Endothelial cell of umbilical vein (primary cell): Measurements from ENCODE around the gene CD84. TPM values are rescaled to one million over a fixed set of nuclear protein-coding genes. Genes with fewer than 3 reads are reported as not detected.

Experiments used
- BruUV-seq: library from RNA; stranded (reverse); fragments of 400-500 nt; replicated peaks from 2 replicates; lab custom pipeline; 2021; lab: Mats Ljungman, UMichigan
- CTCF ChIA-PET: fragments of 300-600, 350-600 bp; sonication (Branson Sonifier 250); formaldehyde crosslinking; loops from one replicate; lab custom pipeline; 2021; ENCODE audit warnings: antibody characterized with exemption, inconsistent platforms; lab: Charles Lee
- POLR2A ChIA-PET: fragments of 300-600, 350-600 bp; sonication (Branson Sonifier 250); formaldehyde crosslinking; loops from one replicate; lab custom pipeline; 2021; ENCODE audit warnings: antibody characterized with exemption, inconsistent platforms; lab: Charles Lee
- DNase-seq: peaks from one replicate; pipeline ENCODE4 v3.0.0-alpha.2; 2011; ENCODE audit warnings: low read depth, low spot score
- FAIRE-seq: peaks from 2 replicates; lab custom pipeline; 2011; peaks lifted over from hg19 to GRCh38; lab: Jason Lieb, UNC
- H2AFZ ChIP-seq: 2 replicates; pipeline ENCODE4 v1.6.0; 2012; ENCODE audit warnings: low read depth, low read length, control low read depth, inconsistent platforms
- H3K27ac ChIP-seq: 2 replicates; pipeline ENCODE4 v1.5.1; 2011; ENCODE audit warnings: low read depth, mild to moderate bottlenecking, control low read depth, low read length, moderate library complexity; ENCODE audit not compliant: insufficient read depth
- H3K27me3 ChIP-seq, 2 experiments: 2 replicates each; pipeline versions ENCODE4 v1.6.0 to v1.6.1; 2011; ENCODE audit warnings: low read length in 2 of 2, mixed read lengths in 1 of 2; ENCODE audit not compliant: control insufficient read depth in 2 of 2, insufficient read depth in 2 of 2
- H3K36me3 ChIP-seq, 2 experiments: 2 replicates in 1 of 2; 3 replicates in 1 of 2; pipeline ENCODE4 v1.5.1; 2011; ENCODE audit warnings: low read length in 2 of 2, mild to moderate bottlenecking in 1 of 2, moderate library complexity in 1 of 2; ENCODE audit not compliant: control insufficient read depth in 2 of 2, insufficient read depth in 2 of 2; ENCODE audit errors: extremely low read depth in 1 of 2
- H3K4me1 ChIP-seq: 3 replicates; pipeline ENCODE4 v1.5.1; 2011; ENCODE audit warnings: mild to moderate bottlenecking, low read length; ENCODE audit not compliant: control insufficient read depth, insufficient read depth; ENCODE audit errors: extremely low read depth
- H3K4me2 ChIP-seq: 2 replicates; pipeline ENCODE4 v1.6.1; 2011; ENCODE audit warnings: low read length, control low read depth, mixed read lengths; ENCODE audit not compliant: insufficient read depth
- H3K4me3 ChIP-seq, 3 experiments: fragments of 200-600 bp in 1 of 3; sonication (generic), shearing (Covaris generic) in 1 of 3; replicated peaks in 1 of 3; 2 replicates each; pipeline ENCODE4 v1.5.1; 2011 to 2016; ENCODE audit warnings: control low read depth in 3 of 3, low read length in 3 of 3, mild to moderate bottlenecking in 2 of 3, inconsistent platforms in 1 of 3, low read depth in 1 of 3, moderate library complexity in 1 of 3; ENCODE audit not compliant: insufficient read depth in 1 of 3
- H3K79me2 ChIP-seq: 2 replicates; pipeline ENCODE4 v1.6.0; 2012; ENCODE audit warnings: low read length, inconsistent platforms; ENCODE audit not compliant: control insufficient read depth, insufficient read depth
- H3K9ac ChIP-seq: replicated peaks from 2 replicates; pipeline ENCODE3; 2011; ENCODE audit warnings: low read length, control low read depth; ENCODE audit not compliant: insufficient read depth; ENCODE audit errors: extremely low read depth
- H3K9me1 ChIP-seq: replicated peaks from 3 replicates; pipeline ENCODE4 v1.6.0; 2011; ENCODE audit warnings: mild to moderate bottlenecking, low read length; ENCODE audit not compliant: control insufficient read depth, insufficient read depth; ENCODE audit errors: extremely low read depth
- H3K9me3 ChIP-seq: replicated peaks from 2 replicates; pipeline ENCODE4 v1.5.1; 2012; ENCODE audit warnings: low read length, inconsistent platforms; ENCODE audit not compliant: control insufficient read depth, insufficient read depth
- H4K20me1 ChIP-seq: replicated peaks from 2 replicates; pipeline ENCODE3; 2011; ENCODE audit warnings: mild to moderate bottlenecking, low read length; ENCODE audit not compliant: control insufficient read depth, insufficient read depth; ENCODE audit errors: extremely low read depth
- EZH2 ChIP-seq: IDR thresholded peaks from 2 replicates; pipeline ENCODE4 v1.6.1; 2012; ENCODE audit warnings: borderline replicate concordance, low read depth, mild to moderate bottlenecking, moderate library complexity, low read length, inconsistent platforms; ENCODE audit not compliant: severe bottlenecking
- FOS ChIP-seq: IDR thresholded peaks from 2 replicates; pipeline ENCODE4 v1.6.1; 2011; ENCODE audit warnings: mild to moderate bottlenecking, low read length, moderate library complexity, borderline replicate concordance; ENCODE audit not compliant: insufficient read depth
- GATA2 ChIP-seq: IDR thresholded peaks from 2 replicates; pipeline ENCODE4 v1.7.0; 2011; ENCODE audit warnings: low read depth, mild to moderate bottlenecking, moderate library complexity, mixed read lengths, low read length; ENCODE audit not compliant: insufficient read length, insufficient read depth
- JUN ChIP-seq: IDR thresholded peaks from 2 replicates; pipeline ENCODE4 v1.6.1; 2011; ENCODE audit warnings: borderline replicate concordance, low read depth; ENCODE audit not compliant: insufficient read length, insufficient read depth
- MYC ChIP-seq: IDR thresholded peaks from one replicate; pipeline ENCODE4 v1.6.1; 2011; ENCODE audit warnings: mild to moderate bottlenecking, low read depth, low read length
- POLR2A ChIP-seq: IDR thresholded peaks from 2 replicates; pipeline ENCODE4 v1.6.1; 2012; ENCODE audit warnings: low read depth, mild to moderate bottlenecking, control low read depth, low read length
- POLR2AphosphoS5 ChIP-seq: IDR thresholded peaks from 2 replicates; pipeline ENCODE4 v1.6.1; 2012; ENCODE audit warnings: low read depth, mild to moderate bottlenecking, control low read depth, low read length, moderate library complexity; ENCODE audit not compliant: insufficient read depth
- dilution Hi-C: fragments of 300-500 bp; cut with MboI; formaldehyde crosslinking; loops from one replicate; pipeline ENCODE4 v1.15.0; 2019; ENCODE audit warnings: low sequenced_read_pairs; ENCODE audit not compliant: extremely low pct_ligation_motif_present
- intact Hi-C: fragments of 100-400 bp; cut with micrococcal nuclease; formaldehyde crosslinking; loops from one replicate; pipeline ENCODE4 v1.10.0; 2022
- polyA plus RNA-seq, 4 experiments: library from polyadenylated mRNA; depleted of rRNA in 3 of 4; stranded (reverse) in 3 of 4; unstranded in 1 of 4; fragments of >200 nt; gene quantifications; 2 replicates each; pipeline versions ENCODE4 v1.2.1 to v1.2.3, GENCODE V29; 2011 to 2012; ENCODE audit warnings: missing spikeins in 1 of 4
- total RNA-seq: library from RNA; stranded (reverse); gene quantifications from 2 replicates; pipeline ENCODE4 v1.2.3, GENCODE V29; 2021
- TF ChIP-seq, protein P1 (sequence below): IDR thresholded peaks from 2 replicates; pipeline ENCODE4 v1.6.1; 2011; ENCODE audit not compliant: insufficient read depth, insufficient read length
- TF ChIP-seq, protein P2 (sequence below), 2 donors: IDR thresholded peaks; 1 replicate in 1 of 2; 2 replicates in 1 of 2; pipeline ENCODE4 v1.5.1; 2011; ENCODE audit warnings: low read length in 2 of 2, mild to moderate bottlenecking in 2 of 2, moderate library complexity in 2 of 2, control low read depth in 1 of 2, inconsistent platforms in 1 of 2, low read depth in 1 of 2; ENCODE audit not compliant: insufficient read depth in 1 of 2; ENCODE audit errors: extremely low read depth in 1 of 2

CD84 gene
- total and polyA plus RNA-seq, 2 donors (not counting 3 experiments of a cell fraction or from before 2014, with no cell fraction given), result not detected

DNA sequence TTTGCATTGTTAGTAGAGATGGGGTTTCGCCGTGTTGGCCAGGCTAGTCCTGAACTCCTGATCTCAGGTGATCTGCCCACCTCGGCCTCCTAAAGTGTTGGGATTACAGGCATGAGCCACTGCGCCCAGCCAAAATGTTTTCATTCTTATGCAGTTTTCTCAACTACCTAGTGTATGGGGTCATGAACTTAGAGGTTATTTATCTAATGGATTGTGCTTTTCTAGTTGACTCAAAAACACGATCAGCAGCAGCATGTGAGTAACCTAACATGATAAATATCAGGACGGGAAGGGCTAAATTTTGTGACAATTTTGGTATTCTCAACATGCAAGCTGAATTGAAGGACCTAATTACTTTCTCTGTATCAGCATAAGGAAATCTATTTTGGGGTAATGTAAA is 9.2 kb upstream of the CD84 start:
- no peaks in the 10 kb centered on the region for H3K9me3 ChIP-seq
- dilution Hi-C loops, result no loop called here
- no peaks in the 10 kb centered on the region for H4K20me1 ChIP-seq
- ChIA-PET POLR2A (no interaction called here), CTCF (no interaction called here)
- no peaks in the 10 kb centered on the region for H3K9me1 ChIP-seq
- no peak overlapping the region for H3K27ac ChIP-seq
- TF ChIP-seq EZH2, result no peak
- no peak for TF ChIP-seq FOS
- TF ChIP-seq MYC, result no peak
- TF ChIP-seq POLR2AphosphoS5, result no peak
- TF ChIP-seq JUN, result no peak
- no peak for TF ChIP-seq GATA2
- TF ChIP-seq, protein P1, sequence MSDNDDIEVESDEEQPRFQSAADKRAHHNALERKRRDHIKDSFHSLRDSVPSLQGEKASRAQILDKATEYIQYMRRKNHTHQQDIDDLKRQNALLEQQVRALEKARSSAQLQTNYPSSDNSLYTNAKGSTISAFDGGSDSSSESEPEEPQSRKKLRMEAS, result no peak
- TF ChIP-seq, protein P2, sequence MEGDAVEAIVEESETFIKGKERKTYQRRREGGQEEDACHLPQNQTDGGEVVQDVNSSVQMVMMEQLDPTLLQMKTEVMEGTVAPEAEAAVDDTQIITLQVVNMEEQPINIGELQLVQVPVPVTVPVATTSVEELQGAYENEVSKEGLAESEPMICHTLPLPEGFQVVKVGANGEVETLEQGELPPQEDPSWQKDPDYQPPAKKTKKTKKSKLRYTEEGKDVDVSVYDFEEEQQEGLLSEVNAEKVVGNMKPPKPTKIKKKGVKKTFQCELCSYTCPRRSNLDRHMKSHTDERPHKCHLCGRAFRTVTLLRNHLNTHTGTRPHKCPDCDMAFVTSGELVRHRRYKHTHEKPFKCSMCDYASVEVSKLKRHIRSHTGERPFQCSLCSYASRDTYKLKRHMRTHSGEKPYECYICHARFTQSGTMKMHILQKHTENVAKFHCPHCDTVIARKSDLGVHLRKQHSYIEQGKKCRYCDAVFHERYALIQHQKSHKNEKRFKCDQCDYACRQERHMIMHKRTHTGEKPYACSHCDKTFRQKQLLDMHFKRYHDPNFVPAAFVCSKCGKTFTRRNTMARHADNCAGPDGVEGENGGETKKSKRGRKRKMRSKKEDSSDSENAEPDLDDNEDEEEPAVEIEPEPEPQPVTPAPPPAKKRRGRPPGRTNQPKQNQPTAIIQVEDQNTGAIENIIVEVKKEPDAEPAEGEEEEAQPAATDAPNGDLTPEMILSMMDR (IDR thresholded peaks at IDR 0.05; ENCODE audit: extremely low read depth in 1 of 2, insufficient read depth in 1 of 2, low read depth in 1 of 2, low read length in 2 of 2), result no peak
- TF ChIP-seq POLR2A, result no peak
- DNase-seq, result no peak
- no peak overlapping the region for H3K4me2 ChIP-seq
- no peak overlapping the region for H3K9ac ChIP-seq
- no peak overlapping the region for H2AFZ ChIP-seq
- H3K27me3 ChIP-seq, result no peaks in the 10 kb centered on the region
- H3K79me2 ChIP-seq, result no peaks in the 10 kb centered on the region
- no peak overlapping the region for H3K4me3 ChIP-seq
- no peaks in the 10 kb centered on the region for H3K4me1 ChIP-seq
- BruUV-seq, result no TSS peak
- intact Hi-C loops, result no loop called here
- FAIRE-seq, result no peak
- no peaks in the 10 kb centered on the region for H3K36me3 ChIP-seq
